VCaP (cell line): ENCODE data around the gene ABHD10.
A peak's percentile ranks its signal among the peaks of the same experiment; 100 is the strongest.
"Not testable (repeated sequence)": the region's sequence is repeated elsewhere in the genome, so short reads cannot be mapped to it uniquely, and the experiment has no call there.

ENCODE experiments used
- H3K27ac ChIP-seq: fragments of 450-650 bp; 2 replicates; pipeline ENCODE4 v1.5.1; 2017
- CTCF ChIP-seq: fragments of 450-650 bp; conservative IDR thresholded peaks from 2 replicates; pipeline ENCODE4 v1.5.1; 2017; ENCODE audit warnings: mild to moderate bottlenecking, moderate library complexity

ABHD10 gene

DNA sequence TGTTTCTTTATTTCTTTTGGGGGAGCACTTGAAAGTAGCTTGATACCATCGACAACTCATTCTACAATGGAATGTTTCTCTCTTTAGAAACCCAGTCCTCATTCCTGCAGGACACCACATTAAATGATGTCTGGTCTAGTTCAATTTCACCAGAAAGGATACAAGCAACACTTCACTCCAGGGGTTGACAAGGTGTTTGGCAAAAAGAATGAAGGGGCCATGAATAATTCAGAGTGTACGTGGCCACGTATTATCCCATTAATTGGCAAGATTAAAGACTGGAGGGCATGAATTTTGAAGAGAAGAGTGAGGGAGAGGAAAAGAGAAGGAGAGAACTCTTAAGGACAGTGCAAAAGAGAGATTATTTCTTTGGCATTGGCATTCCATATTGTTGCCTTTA, 56.4 kb downstream of the ABHD10 start:
- H3K27ac ChIP-seq, result no peak overlapping the region
- TF ChIP-seq CTCF, result no peak

- not testable (repeated sequence) for H3K27ac ChIP-seq
Observed at GRCh38 chr3:112037194-112037593, 58.4 kb downstream of the ABHD10 start.

- TF ChIP-seq CTCF, result no peak
- H3K27ac ChIP-seq, result no peak overlapping the region
Observed at GRCh38 chr3:112038863-112039262, 60.0 kb downstream of the ABHD10 start.

DNA sequence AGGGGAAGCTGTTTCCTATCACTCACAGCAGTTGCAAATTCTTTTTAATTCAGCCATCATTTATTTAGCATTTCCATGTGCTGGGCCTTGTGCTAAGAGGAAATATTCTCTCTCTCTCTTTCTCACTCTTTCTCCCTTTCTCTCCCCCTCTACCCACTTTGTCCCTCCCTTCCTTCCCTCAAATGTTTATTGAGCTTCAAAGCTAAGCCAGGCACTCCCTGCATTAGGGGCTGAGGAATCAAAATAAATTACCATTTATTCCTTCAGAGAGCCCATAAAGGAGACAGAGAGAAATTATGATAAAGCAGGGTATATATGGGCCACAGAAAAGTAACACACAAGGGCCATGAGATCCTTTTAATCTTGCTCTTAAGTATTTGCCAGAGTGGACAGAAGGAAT, 62.5 kb downstream of the ABHD10 start:
- TF ChIP-seq CTCF, result no peak
- H3K27ac ChIP-seq, result no peak overlapping the region

DNA sequence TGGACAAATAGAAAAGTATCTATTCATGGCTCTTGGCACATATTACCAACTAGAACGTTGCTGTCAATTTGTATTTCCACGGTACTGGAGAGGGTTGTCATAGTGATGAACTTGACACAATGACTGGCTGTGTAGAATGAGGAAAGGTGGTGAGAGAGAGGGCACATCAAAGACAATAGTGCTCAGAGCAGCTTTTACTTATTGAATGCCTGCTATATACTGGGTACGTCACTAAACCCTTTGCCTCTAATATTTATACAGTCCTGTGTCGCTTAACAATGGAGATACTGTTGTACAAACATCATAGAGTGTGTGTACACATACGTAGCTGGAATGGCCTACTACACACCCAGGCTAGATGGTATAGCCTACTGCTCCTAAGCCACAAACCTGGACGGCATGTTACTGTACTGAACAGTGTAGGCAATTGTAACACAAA, 64.0 kb downstream of the ABHD10 start:
- peak overlapping the region; percentile 25; the same call in 1 of the 2 replicates for H3K27ac ChIP-seq
- TF ChIP-seq CTCF, result no peak
